Globus pallidus (tissue), 1 donor: Measurements from ENCODE around the gene CLEC1A.
A peak's percentile ranks its signal among the peaks of the same experiment; 100 is the strongest.

ENCODE experiments used
- DNase-seq: peaks from one replicate; pipeline ENCODE4 v3.0.0-alpha.2; 2015; ENCODE audit warnings: low spot score

Gene CLEC1A

GRCh38 chr12:10101042-10101579 lies 2.3 kb upstream of the CLEC1A start:
- no peak for DNase-seq

GRCh38 chr12:10097521-10097920 lies 1.3 kb downstream of the CLEC1A start:
- DNase-seq, result no peak

GRCh38 chr12:10095971-10096370 lies 2.8 kb downstream of the CLEC1A start:
- no peak for DNase-seq

GRCh38 chr12:10094646-10095395 lies 4.0 kb downstream of the CLEC1A start:
- DNase-seq, result peak; percentile 14

- DNase-seq, result no peak
These were observed 9.6 kb downstream of the CLEC1A start for GRCh38 chr12:10088955-10089900.

GRCh38 chr12:10088031-10088430 lies 10.8 kb downstream of the CLEC1A start:
- DNase-seq, result no peak

- DNase-seq, result no peak
These were observed 12.4 kb downstream of the CLEC1A start for GRCh38 chr12:10086387-10086786.

- DNase-seq, result no peak
These were observed 14.1 kb downstream of the CLEC1A start for GRCh38 chr12:10084733-10085132.

GRCh38 chr12:10082117-10082874 lies 16.5 kb downstream of the CLEC1A start:
- no peak for DNase-seq

GRCh38 chr12:10075451-10075850 lies 23.3 kb downstream of the CLEC1A start:
- DNase-seq, result no peak

GRCh38 chr12:10073261-10073660 lies 25.5 kb downstream of the CLEC1A start:
- DNase-seq, result no peak

GRCh38 chr12:10072131-10072530 lies 26.7 kb downstream of the CLEC1A start:
- no peak for DNase-seq

GRCh38 chr12:10070380-10070779 lies 28.4 kb downstream of the CLEC1A start:
- DNase-seq, result no peak

GRCh38 chr12:10069976-10070375 lies 28.8 kb downstream of the CLEC1A start:
- DNase-seq, result no peak

GRCh38 chr12:10069099-10069498 lies 29.7 kb downstream of the CLEC1A start:
- peak; percentile 34 for DNase-seq

GRCh38 chr12:10068644-10069043 lies 30.1 kb downstream of the CLEC1A start:
- DNase-seq, result no peak

GRCh38 chr12:10067942-10068341 lies 30.8 kb downstream of the CLEC1A start:
- no peak for DNase-seq

GRCh38 chr12:10067264-10067663 lies 31.5 kb downstream of the CLEC1A start:
- DNase-seq, result no peak

GRCh38 chr12:10065241-10065640 lies 33.5 kb downstream of the CLEC1A start:
- DNase-seq, result no peak

GRCh38 chr12:10058387-10058786 lies 40.4 kb downstream of the CLEC1A start:
- DNase-seq, result no peak

- DNase-seq, result no peak
These were observed 46.4 kb downstream of the CLEC1A start for GRCh38 chr12:10052193-10052913.
